ENCODE results near the gene THPO.

THPO gene

DNA sequence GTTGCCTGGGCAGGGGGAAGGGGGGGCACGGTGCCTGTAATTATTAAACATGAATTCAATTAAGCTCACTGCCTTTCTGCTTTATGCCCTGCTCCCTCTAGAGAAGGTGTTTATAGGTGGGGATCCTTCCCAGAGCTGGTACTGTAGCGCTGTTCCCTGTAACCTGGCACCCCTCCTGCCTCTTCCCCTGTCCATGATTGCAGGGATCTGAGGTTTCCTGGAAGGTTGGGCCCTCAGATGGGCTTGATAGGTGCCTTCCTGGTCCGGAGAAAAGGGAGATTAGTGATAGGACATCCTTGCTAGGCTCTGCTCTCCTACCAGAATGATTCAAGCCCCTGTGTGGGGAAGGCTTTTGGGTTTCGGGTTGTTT lies 42.7 kb downstream of the THPO start:
- DNase-seq (ENCODE audit: low read depth in 1 of 2, low spot score in 1 of 2): no peak

DNA sequence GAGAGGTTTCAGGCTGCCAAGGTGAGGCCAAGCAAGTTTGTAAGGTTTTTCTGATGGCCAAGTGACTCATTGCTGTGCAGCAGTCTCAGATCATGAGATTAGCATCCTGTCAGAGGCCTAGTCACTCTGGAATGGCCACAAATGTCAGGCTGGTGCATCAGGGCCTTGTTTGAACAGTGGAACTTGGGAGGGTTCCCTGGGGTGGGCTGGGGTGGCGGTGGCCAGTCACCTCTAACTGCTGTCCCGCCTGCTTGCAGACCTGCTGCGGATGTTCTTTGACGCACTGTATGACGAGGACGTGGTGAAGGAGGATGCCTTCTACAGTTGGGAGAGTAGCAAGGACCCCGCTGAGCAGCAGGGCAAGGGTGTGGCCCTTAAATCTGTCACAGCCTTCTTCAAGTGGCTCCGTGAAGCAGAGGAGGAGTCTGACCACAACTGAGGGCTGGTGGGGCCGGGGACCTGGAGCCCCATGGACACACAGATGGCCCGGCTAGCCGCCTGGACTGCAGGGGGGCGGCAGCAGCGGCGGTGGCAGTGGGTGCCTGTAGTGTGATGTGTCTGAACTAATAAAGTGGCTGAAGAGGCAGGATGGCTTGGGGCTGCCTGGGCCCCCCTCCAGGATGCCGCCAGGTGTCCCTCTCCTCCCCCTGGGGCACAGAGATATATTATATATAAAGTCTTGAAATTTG lies 43.4 kb downstream of the THPO start:
- no peak for DNase-seq (ENCODE audit: low read depth in 1 of 2, low spot score in 1 of 2)

DNA sequence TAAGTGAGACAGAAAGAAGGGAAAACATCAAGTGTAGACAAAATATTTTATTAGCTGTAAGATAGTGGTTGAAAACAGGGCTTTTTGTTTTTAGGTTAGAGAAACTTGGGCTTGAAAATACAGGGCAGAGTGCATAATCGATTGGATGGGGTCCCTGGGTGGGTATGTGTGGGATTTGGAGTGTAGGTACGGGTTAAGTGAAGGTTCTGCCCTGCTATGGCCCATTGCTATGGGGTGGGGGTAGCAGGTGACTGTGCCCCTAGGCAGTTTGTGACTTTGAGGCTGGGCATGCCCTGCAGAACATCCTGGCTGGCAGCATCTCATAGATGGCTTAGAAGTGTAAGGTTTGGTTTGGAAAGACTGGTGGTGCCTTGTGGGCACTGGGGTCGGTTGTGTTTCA lies 44.3 kb downstream of the THPO start:
- DNase-seq (ENCODE audit: low read depth in 1 of 2, low spot score in 1 of 2): no peak

DNA sequence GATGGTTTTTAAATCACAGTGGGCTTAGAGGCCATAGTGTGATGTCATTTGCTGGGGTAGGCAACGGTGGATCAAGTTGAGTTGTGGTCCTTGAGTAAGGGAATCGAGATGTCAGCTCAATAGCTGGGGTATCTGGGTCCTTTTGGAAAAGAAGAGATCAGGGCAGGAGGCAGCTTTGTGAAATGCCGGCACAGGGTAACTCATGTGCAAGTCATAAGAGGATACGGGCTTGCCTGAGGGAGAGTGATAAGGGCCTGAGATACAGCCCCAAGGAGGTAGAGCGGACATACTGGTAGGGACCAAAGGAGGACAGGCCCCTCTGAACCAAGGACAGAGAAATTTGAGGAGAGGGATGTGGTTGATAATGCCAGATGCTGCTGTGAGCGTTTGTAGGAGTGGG lies 44.8 kb downstream of the THPO start:
- DNase-seq (ENCODE audit: low read depth in 1 of 2, low spot score in 1 of 2): no peak

DNA sequence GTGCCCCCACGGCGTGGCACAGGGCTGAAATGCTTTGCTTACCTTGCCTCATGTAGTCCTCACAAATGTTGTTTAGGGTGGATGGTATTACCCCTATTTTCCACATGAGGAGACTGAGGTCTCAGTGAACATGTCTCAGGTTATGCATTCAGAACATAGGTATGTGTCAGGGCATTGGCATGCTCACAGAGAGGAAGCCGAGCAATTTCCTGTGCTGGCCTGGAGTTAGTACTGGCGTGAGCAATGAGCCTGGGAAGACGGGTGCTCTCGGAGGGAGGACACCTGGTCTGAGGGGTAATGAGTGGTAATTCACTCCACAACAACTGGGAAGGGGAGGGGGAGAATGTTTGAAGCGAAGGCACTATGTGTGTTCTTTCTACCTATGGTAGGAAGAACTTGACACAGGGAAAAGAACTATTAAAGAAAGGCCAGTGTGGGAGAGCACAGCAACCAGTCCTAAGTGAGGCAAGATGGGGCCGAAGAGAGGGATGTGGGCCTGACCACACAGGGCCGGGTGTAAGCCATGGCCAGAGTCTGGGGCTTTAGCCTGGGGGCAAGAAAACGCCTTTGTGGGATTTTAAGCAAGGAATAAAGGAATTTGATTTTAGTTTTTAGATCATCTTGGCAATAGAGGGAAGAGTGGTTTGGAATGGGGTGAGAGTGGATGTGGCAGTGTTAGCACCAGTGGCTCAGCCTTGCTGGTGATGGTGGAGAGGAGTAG lies 45.5 kb downstream of the THPO start:
- no peak for DNase-seq (ENCODE audit: low read depth in 1 of 2, low spot score in 1 of 2)

DNA sequence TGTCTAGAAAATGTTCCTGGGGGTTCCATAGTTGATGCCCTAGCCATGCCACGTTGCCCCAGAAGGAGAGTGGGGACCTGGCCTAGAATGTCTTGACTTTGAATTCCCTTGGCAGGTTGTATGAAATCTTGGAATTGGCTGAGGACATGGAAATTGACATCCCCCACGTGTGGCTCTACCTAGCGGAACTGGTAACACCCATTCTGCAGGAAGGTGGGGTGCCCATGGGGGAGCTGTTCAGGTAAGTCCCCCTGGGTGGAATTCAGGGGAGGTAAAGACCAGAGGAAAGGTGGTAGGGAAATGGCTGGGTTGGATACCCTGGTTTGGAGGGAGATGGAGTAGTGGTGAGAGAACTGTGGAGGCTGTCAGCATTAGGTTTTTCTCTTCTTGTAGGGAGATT lies 49.5 kb downstream of the THPO start:
- no peak for DNase-seq (ENCODE audit: low read depth in 1 of 2, low spot score in 1 of 2)

DNA sequence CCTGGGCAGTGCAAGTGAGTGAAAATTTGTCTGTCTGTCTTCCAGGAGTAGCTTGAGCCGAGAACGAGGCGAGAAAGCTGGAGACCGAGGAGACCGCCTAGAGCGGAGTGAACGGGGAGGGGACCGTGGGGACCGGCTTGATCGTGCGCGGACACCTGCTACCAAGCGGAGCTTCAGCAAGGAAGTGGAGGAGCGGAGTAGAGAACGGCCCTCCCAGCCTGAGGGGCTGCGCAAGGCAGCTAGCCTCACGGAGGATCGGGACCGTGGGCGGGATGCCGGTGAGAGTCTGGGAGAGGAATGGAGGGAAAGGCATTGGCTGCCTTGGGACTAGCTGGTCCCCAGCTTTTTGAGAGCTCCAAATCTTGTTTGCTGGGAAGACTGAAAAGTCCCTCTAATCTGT lies 50.8 kb downstream of the THPO start:
- no peak for DNase-seq (ENCODE audit: low read depth in 1 of 2, low spot score in 1 of 2)

DNA sequence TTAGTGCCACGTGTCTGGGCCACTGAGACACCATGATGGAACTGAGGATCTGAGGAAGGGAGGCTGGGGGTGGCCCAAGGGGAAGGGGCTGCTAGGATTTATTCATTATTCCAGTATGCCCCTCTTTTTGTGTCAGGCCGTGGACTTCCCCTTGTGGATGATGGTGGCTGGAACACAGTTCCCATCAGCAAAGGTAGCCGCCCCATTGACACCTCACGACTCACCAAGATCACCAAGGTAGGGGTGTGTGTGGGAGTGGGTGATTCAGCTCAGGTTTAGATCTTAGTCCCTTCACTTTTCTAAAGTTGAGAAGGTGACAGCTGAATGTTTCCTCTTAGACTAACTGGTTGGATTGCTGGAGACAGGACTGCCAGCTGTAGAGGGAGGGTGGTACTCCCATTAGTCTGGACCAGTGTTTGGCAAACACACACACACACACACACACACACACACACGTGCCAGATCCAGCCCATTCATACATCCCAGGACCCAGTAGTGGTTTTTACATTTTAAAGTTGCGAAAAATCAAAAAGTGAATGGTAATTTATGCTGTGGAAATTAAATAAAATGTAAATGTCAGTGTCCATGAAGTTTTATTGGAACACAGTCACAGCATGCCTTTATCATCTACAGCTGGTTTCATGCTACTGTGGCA lies 52.2 kb downstream of the THPO start:
- no peak for DNase-seq (ENCODE audit: low read depth in 1 of 2, low spot score in 1 of 2)

DNA sequence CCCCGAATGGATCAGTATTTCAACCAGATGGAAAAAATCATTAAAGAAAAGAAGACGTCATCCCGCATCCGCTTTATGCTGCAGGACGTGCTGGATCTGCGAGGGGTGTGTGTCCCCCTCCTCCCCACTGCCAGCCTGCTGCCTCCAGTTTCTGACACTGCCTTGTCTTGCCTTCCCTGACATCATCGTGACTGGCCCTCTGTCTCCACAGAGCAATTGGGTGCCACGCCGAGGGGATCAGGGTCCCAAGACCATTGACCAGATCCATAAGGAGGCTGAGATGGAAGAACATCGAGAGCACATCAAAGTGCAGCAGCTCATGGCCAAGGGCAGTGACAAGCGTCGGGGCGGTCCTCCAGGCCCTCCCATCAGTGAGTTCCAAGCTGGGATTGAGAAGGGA lies 52.7 kb downstream of the THPO start:
- DNase-seq (ENCODE audit: low read depth in 1 of 2, low spot score in 1 of 2): no peak

DNA sequence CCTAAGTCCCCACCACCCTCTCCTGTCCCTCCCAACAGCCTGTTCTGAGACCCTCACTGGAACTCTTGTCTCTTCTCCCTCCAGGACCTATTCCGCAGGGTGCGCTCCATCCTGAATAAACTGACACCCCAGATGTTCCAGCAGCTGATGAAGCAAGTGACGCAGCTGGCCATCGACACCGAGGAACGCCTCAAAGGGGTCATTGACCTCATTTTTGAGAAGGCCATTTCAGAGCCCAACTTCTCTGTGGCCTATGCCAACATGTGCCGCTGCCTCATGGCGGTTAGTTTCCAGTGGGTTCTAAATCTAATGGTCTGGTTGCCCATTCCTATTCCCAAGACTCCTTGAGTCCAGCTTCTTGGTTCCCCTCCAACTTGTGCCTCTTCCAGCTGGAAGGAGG lies 54.3 kb downstream of the THPO start:
- no peak for DNase-seq (ENCODE audit: low read depth in 1 of 2, low spot score in 1 of 2)

DNA sequence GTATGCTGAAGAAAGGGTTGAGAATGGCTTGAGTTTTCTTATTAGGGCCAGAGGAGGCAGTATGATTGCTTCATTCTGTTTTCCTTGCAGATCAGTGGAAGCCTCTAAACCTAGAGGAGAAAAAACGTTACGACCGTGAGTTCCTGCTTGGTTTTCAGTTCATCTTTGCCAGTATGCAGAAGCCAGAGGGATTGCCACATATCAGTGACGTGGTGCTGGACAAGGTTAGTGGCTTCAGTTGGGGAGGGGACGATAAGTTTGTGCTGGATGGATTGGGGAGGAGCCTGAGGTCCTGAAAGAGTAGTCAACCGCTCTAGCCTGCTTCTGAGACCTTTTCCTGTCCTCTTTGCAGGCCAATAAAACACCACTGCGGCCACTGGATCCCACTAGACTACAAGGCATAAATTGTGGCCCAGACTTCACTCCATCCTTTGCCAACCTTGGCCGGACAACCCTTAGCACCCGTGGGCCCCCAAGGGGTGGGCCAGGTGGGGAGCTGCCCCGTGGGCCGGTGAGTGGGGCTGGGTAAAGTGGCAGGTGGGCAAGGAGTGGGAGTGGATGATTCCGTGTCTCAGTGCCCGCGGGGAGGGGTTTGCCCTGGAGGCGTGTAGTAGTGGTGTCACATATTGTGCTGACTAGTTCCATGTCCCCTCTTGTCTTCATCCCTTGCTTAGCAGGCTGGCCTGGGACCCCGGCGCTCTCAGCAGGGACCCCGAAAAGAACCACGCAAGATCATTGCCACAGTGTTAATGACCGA lies 55.1 kb downstream of the THPO start:
- no peak for DNase-seq (ENCODE audit: low read depth in 1 of 2, low spot score in 1 of 2)
